GM19023 (cell line): ENCODE measurements around the gene PPM1L.

Source experiments
- ATAC-seq: cut with Tn5 transposase; IDR thresholded peaks from one replicate; pipeline ENCODE4 v1.9.1; 2021; ENCODE audit warnings: mild to moderate bottlenecking, moderate library complexity; ENCODE audit not compliant: unreplicated experiment

PPM1L gene

DNA sequence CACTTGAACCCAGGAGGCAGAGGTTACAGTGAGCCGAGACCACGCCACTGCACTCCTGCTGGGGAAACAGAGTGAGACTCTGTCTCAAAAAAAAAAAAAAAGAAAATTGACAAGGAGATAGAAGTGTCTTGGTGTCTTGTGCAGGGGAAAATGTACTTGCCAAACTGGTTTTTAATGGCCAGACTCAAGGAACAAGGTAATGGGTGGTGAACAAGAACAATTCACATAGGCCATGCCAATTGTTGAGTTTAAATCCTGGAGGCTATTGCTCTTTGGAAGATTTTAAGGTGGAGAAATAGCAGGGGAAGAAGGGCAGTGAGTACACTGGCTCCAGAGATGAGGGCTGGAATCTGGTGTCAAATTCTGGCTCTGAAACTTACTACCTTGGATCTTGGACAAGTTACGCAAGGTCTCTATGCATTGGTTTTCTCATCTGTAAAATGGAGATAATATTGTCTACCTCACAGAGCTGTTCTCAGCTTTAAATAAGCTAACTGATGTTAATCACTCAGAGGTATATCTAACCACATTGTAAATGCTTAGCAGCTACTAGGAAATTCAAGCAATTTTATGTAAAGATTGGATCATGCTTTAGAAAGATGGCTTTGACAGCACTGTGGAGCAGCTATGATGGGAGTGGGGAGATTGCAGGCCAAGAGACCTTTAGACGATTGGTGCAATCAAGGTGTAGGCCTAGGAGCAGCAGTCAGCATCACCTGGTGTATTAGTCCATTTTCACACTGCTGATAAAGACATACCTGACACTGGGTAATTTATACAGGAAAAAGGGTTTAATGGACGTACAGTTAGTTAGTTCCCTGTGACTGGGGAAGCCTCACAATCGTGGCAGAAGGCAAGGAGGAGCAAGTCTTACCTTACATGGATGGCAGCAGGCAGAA, 270.8 kb downstream of the PPM1L start:
- no peak for ATAC-seq

DNA sequence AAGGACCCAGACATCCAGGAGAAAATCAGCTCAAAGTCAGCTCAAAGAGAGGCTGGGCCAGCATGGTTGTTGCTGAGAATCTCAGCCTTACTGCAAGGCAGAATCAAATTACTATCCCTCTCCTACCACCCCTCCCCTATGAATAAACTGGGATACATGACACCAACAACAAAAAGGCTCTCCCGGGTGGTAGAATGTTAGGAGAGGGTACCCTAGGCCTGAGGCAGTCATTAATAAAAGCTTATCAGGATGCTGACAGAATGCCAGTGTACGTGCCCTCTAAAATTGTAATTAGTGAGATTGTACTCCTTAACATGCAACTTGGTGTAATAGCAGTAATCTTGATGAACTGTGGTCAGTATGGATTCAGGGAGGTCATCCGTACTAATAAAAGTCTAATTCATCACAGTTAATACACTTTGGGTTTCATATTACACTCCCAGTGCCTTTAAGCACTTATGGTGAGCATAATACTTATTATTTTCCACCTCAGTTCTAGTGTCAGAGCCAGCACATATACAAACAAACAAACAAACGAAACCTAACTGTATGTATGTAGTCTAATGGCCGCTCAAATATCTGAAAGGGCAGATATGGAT, 272.6 kb downstream of the PPM1L start:
- ATAC-seq = no peak

DNA sequence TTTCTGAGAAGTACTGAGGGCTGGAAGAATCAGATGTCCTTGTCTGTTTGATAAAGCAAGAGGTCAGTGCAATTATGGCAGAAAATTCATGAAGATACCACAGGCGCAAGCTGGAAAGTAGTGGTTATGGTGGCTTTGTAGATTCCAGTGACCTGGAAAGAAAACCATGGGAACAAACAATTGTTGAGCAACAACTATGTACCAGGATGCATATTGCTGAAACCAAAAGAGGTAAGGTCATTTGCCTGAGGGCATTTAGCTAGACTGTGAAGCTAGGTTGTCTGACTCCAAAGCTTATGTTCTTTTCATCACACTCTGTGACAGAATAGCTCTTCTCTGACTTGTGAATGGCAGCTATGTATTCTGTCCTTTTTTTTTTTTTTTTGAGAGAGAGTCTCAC, 275.1 kb downstream of the PPM1L start:
- ATAC-seq = no peak

DNA sequence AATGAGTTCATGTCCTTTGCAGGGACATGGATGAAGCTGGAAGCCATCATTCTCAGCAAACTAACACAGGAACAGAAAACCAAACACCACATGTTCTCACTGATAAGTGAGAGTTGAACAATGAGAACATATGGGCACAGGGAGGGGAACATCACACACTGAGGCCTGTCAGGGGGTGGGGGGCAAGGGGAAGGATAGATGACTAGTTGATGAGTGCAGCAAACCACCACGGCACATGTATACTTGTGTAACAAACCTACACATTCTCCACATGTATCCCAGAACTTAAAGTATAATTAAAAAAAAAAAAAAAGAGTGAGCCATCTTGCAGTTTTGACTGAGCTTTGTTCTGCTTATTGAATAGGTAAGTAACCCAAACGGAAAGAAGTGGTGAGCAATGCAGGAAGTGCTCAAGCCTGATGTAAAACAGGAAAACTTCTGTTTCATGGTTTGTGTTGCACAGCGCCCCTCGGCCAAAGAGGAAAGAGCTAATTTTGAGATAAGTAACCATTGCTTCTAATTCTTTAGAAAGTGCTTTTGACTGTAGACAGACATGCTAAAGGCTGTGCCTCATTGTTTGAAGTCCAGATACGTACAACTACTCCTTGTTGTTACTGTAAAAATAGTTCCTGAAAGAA, 279.0 kb downstream of the PPM1L start:
- ATAC-seq = peak; percentile 69

DNA sequence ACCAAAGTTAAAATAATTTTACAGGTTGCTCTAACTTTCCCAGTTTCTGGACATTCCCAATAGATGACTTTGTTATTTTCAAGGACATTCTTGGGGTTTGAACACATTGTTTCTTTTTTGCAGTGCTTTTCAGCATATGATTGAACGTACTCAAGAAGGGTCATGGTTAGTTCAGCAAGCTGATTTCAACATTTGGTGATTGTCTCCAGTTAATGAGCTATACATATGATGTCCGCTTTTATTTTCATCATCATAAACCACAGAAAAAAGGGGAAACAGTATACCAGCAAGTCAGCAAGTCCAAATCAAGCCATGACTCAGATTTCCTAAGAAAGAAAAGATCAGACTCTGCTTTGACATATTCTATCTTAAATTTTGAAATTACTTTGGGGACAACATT, 279.7 kb downstream of the PPM1L start:
- ATAC-seq = no peak

DNA sequence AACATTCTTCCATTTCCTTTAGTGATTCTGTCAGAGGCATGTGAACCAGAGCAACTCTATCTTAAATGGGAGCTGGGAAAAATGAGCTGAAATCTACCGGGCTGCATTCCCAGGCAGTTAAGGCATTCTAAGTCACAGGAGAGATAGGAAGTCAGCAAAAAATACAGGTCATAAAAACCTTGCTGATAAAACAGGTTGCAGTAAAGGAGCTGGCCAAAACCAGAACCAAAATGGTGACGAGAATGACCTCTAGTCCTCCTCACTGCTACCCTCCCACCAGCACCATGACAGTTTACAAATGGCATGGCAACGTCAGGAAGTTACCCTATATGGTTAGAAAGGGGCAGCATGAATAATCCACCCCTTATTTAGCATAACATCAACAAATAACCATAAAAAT, 282.7 kb downstream of the PPM1L start:
- ATAC-seq = no peak

DNA sequence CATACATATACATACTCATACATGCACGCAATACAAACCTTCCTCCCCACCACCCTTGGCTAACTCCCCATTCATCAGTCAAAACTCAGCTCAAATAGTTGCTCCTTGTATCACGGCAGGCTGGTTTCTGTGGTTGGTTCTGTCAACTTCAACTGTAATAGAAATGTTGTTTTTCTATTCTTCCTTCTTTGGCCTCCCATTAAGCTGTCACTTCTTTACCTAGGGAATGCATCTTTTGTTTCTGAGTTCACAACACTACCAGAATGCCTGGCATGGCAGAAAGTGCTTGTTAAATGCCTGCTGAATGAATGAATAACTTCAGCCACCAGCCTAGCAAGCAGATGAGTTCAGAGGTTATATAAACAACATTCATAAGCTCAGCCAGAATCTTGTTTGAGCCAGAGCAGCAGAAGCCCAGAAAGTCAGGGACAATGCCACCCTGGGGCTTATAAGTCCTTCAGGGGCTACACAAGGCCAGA, 286.0 kb downstream of the PPM1L start:
- peak; percentile 54 for ATAC-seq

DNA sequence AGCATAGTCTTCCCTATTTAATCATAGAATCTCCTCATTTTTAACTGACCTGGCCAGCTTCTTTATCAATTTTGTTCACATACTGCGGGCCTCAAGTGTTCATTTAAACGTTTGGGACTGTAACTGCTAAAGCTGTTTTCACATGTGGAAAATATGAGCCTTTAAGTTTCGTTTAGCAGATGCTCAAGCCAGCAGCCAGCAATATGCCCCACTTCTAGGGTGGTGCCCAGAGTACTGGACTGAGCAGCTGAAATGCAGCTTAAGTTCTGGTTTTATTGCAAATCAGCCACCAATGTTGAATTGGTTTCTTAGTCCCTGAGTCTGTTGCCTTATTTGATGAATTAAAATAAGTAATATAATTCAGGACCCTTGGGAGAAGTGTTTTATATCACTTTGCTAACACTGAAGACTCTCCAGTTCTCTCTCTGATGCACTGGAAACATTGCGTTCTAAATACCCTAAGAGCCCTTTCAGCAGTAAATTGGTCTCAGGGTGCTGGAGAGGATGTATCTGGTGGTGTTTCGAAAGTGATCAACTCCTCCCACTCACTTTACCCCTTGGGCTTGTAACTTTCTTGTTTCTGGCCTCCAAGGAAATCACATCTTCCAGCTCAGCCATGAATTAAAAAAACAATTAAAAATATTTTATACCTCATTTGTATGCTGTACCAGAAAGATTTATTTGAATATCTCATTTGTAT, 287.5 kb downstream of the PPM1L start:
- ATAC-seq = peak; percentile 58

DNA sequence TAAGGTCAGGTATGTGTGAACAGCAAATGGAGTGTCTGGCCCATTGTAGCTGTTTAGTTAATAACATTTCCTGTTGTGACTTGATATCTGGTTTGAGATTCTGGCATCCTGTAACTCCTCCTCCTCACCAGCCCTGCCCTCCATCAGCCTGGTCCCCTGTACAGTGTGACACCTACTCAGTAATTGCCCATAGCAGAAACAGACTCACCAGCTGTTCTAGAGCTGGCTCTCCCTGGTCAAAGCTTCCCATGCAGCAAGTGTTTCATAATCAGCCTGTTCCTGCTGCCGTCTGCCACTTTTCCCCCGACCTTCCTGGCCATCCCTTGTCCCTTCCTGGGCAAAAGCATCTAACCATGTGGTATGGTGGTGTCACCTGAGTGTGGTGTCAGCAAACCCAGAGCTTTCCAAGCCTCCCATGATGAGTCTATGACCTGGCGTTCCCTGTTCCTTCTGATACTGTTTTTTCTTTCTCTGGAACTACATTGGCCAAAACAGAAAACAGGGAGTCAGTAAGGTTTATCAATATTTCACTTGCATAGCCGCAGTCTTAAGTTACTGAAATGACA, 293.7 kb downstream of the PPM1L start:
- no peak for ATAC-seq

DNA sequence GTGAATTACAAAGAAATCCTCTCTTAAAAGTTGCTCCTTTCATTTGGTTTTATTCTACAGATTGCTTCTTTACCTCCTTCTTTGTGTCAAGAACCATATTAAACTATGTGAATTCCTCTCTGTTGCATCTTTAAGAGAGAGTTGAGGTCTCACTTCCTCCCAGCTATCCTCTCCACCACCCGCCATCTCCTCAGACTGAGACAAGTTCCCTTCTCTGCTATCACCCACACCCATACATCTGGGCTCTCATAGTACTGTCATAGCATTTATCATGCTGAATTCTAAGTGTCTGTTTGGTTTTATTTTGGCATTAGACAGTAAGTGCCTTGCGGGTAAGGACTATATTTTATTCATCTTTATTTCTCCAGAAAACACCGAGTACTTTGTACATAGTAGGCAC, 294.9 kb downstream of the PPM1L start:
- no peak for ATAC-seq

DNA sequence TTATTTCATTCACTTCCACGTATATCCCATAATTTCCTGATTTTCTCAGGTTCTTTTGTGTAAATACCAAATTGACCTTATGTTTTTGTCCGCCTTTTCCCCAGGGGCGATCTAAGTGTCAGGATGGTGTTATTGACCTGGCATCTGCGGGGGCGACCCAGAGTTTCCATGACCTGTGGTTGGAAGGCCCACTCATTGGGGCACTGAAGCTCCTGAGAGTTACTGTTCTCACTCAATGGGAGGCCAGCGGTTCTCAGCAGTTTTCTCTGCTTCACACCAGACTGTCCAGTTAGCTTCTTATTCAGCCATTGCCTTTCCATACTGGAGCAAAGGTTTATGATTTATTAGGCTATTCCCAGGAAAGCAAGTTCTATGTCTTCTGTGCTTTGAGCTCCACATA, 295.8 kb downstream of the PPM1L start:
- ATAC-seq = no peak

DNA sequence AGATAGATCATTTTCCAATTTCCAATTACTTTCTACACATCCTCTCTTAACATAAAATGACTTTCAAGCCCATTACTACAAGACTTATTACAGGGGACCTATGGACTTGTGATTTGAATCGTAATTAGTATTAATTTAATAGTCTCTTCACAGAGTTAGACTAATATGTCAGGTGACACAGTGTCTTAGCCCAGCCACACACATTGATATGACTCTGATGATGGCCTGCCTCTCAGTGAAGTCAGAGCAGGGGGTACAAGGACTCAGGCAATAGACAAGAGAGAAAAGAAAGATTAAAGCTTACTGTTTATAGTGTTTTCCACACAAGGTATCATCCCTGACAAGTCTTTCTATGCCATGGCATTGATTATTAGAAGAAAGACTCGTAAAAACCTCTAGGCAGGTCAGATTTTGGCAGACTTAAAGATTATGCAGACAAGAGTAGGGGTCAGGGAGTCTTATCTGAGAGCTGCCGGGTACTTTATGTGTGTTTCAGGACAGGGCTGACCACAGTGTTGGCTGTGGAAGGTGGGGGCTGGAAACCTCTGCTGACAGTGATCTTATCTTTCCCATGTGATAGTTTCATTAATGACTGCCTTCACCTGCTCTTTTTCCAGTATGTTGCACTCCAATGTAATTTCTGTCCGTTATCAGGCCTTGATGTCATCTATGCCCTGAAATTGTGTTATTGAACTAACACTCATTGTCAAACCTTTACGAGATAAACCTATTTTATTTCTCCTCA, 299.0 kb downstream of the PPM1L start:
- ATAC-seq = no peak

DNA sequence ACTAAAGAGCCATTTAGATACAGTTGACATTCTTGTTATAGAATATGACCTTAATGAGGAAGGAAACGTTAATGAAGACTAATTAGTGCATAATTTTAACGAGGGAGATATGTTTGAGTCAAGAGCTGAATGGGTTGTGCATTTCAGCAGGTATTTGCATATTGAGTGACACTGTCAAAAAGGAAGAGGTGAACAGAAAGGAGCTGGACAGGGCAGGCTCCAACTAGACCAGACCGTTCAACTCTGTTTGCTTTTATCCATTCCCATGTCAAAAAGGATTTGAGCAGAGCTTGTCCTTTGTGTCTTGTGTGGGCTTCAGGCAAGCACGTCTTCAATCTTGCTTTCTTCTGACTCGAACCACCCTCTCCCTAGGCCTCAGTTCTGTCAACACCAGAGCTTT, 308.4 kb downstream of the PPM1L start:
- ATAC-seq = no peak

DNA sequence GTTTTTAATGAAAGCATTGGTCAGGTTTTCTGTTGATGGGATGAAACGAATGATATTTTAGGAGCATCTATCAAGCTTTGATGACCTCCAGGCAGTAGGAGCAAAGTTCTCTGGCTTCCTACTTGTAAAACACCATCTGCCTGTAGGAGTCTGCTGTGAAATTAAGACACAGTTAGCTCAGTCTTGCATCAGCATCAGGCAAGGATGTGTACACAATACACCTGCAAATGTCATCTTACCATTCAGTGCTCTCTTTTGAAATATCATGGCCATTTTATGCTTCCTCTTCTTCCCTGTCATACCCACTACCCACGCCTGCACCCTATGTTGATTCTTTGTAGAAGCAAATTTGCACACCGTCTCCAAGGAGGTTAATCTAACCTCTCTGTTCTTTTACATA, 310.9 kb downstream of the PPM1L start:
- ATAC-seq = no peak

DNA sequence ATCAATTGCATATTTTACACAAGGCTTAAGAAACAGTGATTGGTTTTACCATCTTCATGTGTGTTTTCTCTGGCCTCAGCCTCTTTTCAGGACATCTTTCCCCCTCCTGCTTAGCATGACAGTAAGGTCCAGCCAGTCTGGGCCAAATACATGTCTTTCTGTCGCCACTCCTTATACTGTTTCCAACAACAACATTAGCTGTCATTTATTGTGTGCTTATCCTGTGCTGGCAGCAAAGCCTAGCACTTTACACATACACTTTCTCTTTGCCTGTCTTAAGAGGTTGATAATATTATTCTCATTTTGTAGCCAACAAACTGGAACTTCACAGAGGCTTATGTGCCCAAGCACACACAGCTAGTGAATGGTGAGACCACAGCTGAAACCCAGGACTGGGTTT, 311.3 kb downstream of the PPM1L start:
- ATAC-seq = no peak

DNA sequence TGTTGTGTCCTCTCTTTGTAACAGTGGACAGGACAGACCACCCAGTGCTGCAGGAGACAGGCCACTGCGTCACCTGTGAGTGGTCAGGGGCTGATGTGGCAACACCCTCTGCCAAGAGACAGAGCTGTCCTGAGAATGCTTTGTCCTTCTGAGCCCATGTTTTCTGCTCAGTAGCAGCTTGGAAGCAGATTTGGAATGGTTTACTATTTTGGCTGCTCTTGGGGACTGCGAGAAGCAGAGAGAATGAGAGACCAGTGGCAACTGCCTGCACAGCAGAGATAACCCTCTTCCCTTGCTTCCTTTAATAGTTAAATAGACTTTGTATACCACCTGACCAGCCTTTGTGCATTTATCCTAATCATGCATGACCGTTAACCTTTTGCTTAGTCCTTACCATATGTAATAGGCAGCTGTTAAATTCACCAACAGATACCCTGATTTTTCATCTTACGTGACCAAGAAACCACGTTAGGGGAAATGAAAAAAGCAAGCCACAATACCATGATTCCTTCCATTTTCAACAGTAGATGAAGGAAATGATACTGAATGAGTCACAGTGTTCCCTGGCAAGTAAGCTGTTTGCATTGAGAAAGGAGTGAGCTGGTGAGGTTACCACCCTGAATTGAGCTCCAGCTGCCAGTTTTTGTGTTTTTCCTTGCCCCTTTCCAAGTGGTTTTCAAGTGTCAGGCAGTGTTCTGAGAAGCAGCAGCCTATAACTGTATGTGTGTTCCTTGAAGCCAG, 313.6 kb downstream of the PPM1L start:
- peak; percentile 95 for ATAC-seq

DNA sequence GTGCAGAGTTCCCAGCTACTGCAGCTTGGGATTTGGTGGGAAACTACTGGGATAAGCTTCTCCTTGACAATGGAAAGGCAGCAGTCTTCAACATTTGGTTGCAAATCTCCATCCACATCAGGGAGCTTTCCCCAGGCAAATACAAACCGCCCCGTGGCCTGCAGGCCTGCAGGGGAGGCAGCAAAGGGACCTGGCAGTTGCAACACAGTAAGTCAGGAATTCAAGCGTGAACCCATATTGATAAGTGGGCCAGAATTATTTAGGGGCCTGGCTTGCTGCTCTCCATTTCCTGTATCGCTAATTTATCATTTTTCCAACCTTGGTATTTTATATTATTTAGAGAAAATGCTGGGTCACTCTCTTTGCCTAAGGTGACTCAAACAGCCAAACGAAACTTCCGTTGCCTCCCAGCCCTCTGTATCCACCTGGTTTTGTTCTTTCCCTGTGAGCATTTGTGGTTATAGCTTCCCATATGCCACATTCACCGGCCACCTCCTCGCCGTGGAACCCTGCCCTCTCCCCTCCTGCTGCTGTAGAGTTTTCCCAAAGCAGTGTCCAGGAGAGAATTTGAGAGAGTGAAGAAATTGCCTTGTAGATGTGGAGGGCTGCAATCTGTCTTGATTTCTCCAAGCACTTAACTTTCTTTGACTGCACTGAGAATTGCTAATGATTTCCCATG, 314.4 kb downstream of the PPM1L start:
- ATAC-seq = no peak

DNA sequence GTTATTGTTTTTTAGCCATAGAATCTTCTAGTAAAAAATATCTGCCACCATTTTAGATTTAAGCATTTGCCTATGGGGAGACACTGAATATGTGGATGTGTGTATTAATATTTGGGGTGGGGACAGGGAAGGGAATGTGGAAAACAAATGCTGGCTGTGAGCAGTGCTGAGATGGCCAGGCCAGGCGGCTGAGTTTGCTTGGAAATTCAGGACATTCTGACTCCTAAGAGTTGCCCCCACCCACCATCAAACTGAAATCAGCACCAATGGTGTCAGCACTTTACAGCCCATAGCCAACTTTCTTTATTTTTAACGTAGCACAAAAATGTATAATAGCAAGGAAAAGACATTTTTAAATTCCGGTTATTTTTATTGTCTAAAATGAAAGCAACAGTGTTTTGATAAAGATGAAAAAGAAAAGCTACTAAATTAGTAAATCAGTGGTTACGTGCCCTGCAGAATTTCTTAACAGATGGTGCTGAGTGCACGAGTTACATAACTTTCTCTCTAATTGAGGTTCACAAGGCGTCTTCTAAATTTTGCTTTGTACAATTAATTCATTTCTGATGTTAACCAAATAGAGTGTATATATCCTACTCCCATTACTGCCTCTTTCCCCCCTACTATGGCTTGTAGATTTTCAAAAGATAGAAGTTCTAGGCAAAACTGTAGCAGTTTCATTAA, 315.1 kb downstream of the PPM1L start:
- ATAC-seq = no peak
